GM18867 (cell line): ENCODE measurements around the gene METAP2.
"Not testable (repeated sequence)": the region's sequence is repeated elsewhere in the genome, so short reads cannot be mapped to it uniquely, and the experiment has no call there.

Experiments used
- ATAC-seq: cut with Tn5 transposase; IDR thresholded peaks from one replicate; pipeline ENCODE4 v1.9.1; 2021; ENCODE audit warnings: mild to moderate bottlenecking, moderate library complexity; ENCODE audit not compliant: unreplicated experiment

Gene METAP2

GRCh38 chr12:95473884-95474659, at the start of gene METAP2:
Gene METAP2, plus strand, starts transcription at chr12:95474152. Its CDS starts 28 bp downstream, at chr12:95474180.
- ATAC-seq = peak; percentile 97

- no peak for ATAC-seq
These were observed 49.5 kb upstream of the METAP2 start for GRCh38 chr12:95424271-95424994.

- ATAC-seq = no peak
These were observed 44.8 kb upstream of the METAP2 start for GRCh38 chr12:95429172-95429510.

- no peak for ATAC-seq
These were observed 42.8 kb upstream of the METAP2 start for GRCh38 chr12:95431120-95431519.

GRCh38 chr12:95435355-95435754, 38.6 kb upstream of the METAP2 start:
- no peak for ATAC-seq

GRCh38 chr12:95437565-95437964, 36.4 kb upstream of the METAP2 start:
- no peak for ATAC-seq

GRCh38 chr12:95439461-95440230, 34.3 kb upstream of the METAP2 start:
- no peak for ATAC-seq

- ATAC-seq = no peak
These were observed 33.6 kb upstream of the METAP2 start for GRCh38 chr12:95440401-95440800.

- ATAC-seq = no peak
These were observed 30.5 kb upstream of the METAP2 start for GRCh38 chr12:95443459-95443858.

- not testable (repeated sequence) for ATAC-seq
These were observed 28.9 kb upstream of the METAP2 start for GRCh38 chr12:95445099-95445498.

GRCh38 chr12:95445884-95446505, 28.0 kb upstream of the METAP2 start:
- ATAC-seq = no peak

- no peak for ATAC-seq
These were observed 27.4 kb upstream of the METAP2 start for GRCh38 chr12:95446506-95446900.

GRCh38 chr12:95449656-95450055, 24.3 kb upstream of the METAP2 start:
- ATAC-seq = not testable (repeated sequence)

GRCh38 chr12:95452501-95452900, 21.5 kb upstream of the METAP2 start:
- ATAC-seq = not testable (repeated sequence)

GRCh38 chr12:95453881-95454280, 20.1 kb upstream of the METAP2 start:
- ATAC-seq = not testable (repeated sequence)

GRCh38 chr12:95454780-95455215, 19.2 kb upstream of the METAP2 start:
- ATAC-seq = not testable (repeated sequence)

- ATAC-seq = not testable (repeated sequence)
These were observed 16.3 kb upstream of the METAP2 start for GRCh38 chr12:95457605-95458004.

GRCh38 chr12:95458761-95459160, 15.2 kb upstream of the METAP2 start:
- ATAC-seq = no peak

- no peak for ATAC-seq
These were observed 14.6 kb upstream of the METAP2 start for GRCh38 chr12:95459310-95459709.

- ATAC-seq = no peak
These were observed 13.8 kb upstream of the METAP2 start for GRCh38 chr12:95460105-95460504.

- ATAC-seq = no peak
These were observed 13.1 kb upstream of the METAP2 start for GRCh38 chr12:95460896-95461295.
